HepG2 (cell line): Measurements from ENCODE around the gene UBALD1. TPM values are rescaled to one million over a fixed set of nuclear protein-coding genes. Genes with fewer than 3 reads are reported as not detected.

Experiments
- ATAC-seq: fragments of 200-7000 bp; cut with Tn5 transposase; 3 replicates; pipeline ENCODE4 v1.9.1; 2020; ENCODE audit warnings: mild to moderate bottlenecking, moderate library complexity
- Bru-seq: library from RNA; stranded (reverse); fragments of 400-500 nt; gene quantifications from one replicate; lab custom pipeline; 2021; lab: Mats Ljungman, UMichigan
- BruChase-seq, 2 experiments: library from RNA; stranded (reverse); fragments of 400-500 nt; gene quantifications; one replicate each; lab custom pipeline; 2021; lab: Mats Ljungman, UMichigan
- BruUV-seq: library from RNA; stranded (reverse); fragments of 400-500 nt; replicated peaks from 2 replicates; lab custom pipeline; 2021; lab: Mats Ljungman, UMichigan
- CTCF ChIA-PET: fragments of 300-600 bp; formaldehyde crosslinking; extraction: SDS; loops from one replicate; lab custom pipeline; 2021; ENCODE audit warnings: low total read pairs, inconsistent platforms, low intra/inter-chr PET ratio; lab: Yijun Ruan, JAX
- POLR2A ChIA-PET: fragments of 350-600 bp; sonication (Branson Sonifier 250); formaldehyde crosslinking; loops from one replicate; lab custom pipeline; 2020; ENCODE audit warnings: antibody characterized with exemption, inconsistent platforms; lab: Yijun Ruan, JAX
- DNase-seq: peaks from one replicate; pipeline ENCODE4 v3.0.0-alpha.2; 2015; ENCODE audit warnings: low spot score
- FAIRE-seq: peaks from 3 replicates; lab custom pipeline; 2011; peaks lifted over from hg19 to GRCh38; lab: Jason Lieb, UNC
- H2AFZ ChIP-seq: one replicate; pipeline ENCODE4 v1.6.1; 2011; ENCODE audit warnings: low read length, inconsistent platforms
- H3K27ac ChIP-seq: fragments of 300-600 bp; 3 replicates; pipeline ENCODE4 v1.8.0; 2011; ENCODE audit warnings: mixed run types, mild to moderate bottlenecking, mixed read lengths, low read length, inconsistent platforms; ENCODE audit not compliant: insufficient read depth; ENCODE audit errors: extremely low read length
- H3K27me3 ChIP-seq, 2 experiments: fragments of 200-600 bp in 1 of 2; 2 replicates in 1 of 2; 3 replicates in 1 of 2; pipeline versions ENCODE4 v1.6.0 to v1.8.0; 2011; ENCODE audit warnings: low read length in 2 of 2, mild to moderate bottlenecking in 2 of 2, moderate library complexity in 2 of 2, inconsistent platforms in 1 of 2; ENCODE audit not compliant: insufficient read depth in 2 of 2, control insufficient read depth in 1 of 2
- H3K36me3 ChIP-seq, 2 experiments: fragments of 200-600 bp in 1 of 2; replicated peaks in 1 of 2; 2 replicates in 1 of 2; 3 replicates in 1 of 2; pipeline versions ENCODE4 v1.5.1 to v1.8.0; 2011; ENCODE audit warnings: low read length in 2 of 2, inconsistent platforms in 1 of 2; ENCODE audit not compliant: insufficient read depth in 2 of 2, control insufficient read depth in 1 of 2
- H3K4me1 ChIP-seq: 2 replicates; pipeline ENCODE4 v1.5.1; 2012; ENCODE audit warnings: low read length, inconsistent platforms; ENCODE audit not compliant: insufficient read depth
- H3K4me2 ChIP-seq: 2 replicates; pipeline ENCODE4 v1.6.0; 2011; ENCODE audit warnings: low read depth, low read length, inconsistent platforms
- H3K4me3 ChIP-seq, 3 experiments: fragments of 200-600 bp in 1 of 3; sonication (generic), shearing (Covaris generic) in 1 of 3; replicated peaks in 1 of 3; 2 replicates each; pipeline ENCODE4 v1.5.1; 2011 to 2016; ENCODE audit warnings: low read length in 3 of 3, inconsistent platforms in 2 of 3, low read depth in 2 of 3, mild to moderate bottlenecking in 2 of 3, control low read depth in 1 of 3, mixed read lengths in 1 of 3; ENCODE audit not compliant: insufficient read depth in 1 of 3
- H3K79me2 ChIP-seq: one replicate; pipeline ENCODE4 v1.6.1; 2011; ENCODE audit warnings: low read length, inconsistent platforms; ENCODE audit not compliant: insufficient read depth
- H3K9ac ChIP-seq: 2 replicates; pipeline ENCODE4 v1.6.0; 2011; ENCODE audit warnings: mild to moderate bottlenecking, low read depth, low read length, inconsistent platforms; ENCODE audit not compliant: insufficient read depth
- H3K9me3 ChIP-seq: 2 replicates; pipeline ENCODE4 v1.5.1; 2012; ENCODE audit warnings: mild to moderate bottlenecking, low read length
- H4K20me1 ChIP-seq: 2 replicates; pipeline ENCODE4 v1.6.0; 2011; ENCODE audit warnings: inconsistent platforms, mild to moderate bottlenecking, low read length, moderate library complexity; ENCODE audit not compliant: insufficient read depth
- FOXJ3 ChIP-seq: sonication (generic); formaldehyde crosslinking; IDR thresholded peaks from 2 replicates; pipeline ENCODE4 v1.4.0; 2020; ENCODE audit warnings: missing genetic modification reagents, mild to moderate bottlenecking, borderline replicate concordance
- GABPA ChIP-seq, 2 experiments: IDR thresholded peaks; 2 replicates each; pipeline ENCODE4 v1.6.1; 2011 to 2016; ENCODE audit warnings: low read depth in 2 of 2, low read length in 1 of 2, missing biosample characterization in 1 of 2, missing genetic modification characterization in 1 of 2
- HCFC1 ChIP-seq: fragments of 150-350 bp; IDR thresholded peaks from 2 replicates; pipeline ENCODE4 v1.6.1; 2014; ENCODE audit warnings: low read depth, low read length
- HMGA1 ChIP-seq: sonication (generic); formaldehyde crosslinking; conservative IDR thresholded peaks from 2 replicates; pipeline ENCODE4 v1.4.0; 2020; ENCODE audit warnings: missing genetic modification reagents
- IKZF1 ChIP-seq: fragments of 450-650 bp; IDR thresholded peaks from 2 replicates; pipeline ENCODE4 v1.7.1; 2016
- MYNN ChIP-seq: sonication (generic); formaldehyde crosslinking; IDR thresholded peaks from 2 replicates; pipeline ENCODE4 v1.4.0; 2020; ENCODE audit warnings: mild to moderate bottlenecking, low read depth, missing genetic modification reagents
- NFIC ChIP-seq: IDR thresholded peaks from 2 replicates; pipeline ENCODE4 v1.6.1; 2012; ENCODE audit warnings: mild to moderate bottlenecking, low read length, inconsistent platforms
- RBAK ChIP-seq: sonication (generic); formaldehyde crosslinking; IDR thresholded peaks from 2 replicates; pipeline ENCODE4 v1.5.1; 2020; ENCODE audit warnings: mild to moderate bottlenecking, missing genetic modification reagents
- SAP130 ChIP-seq: IDR thresholded peaks from 2 replicates; pipeline ENCODE4 v1.6.1; 2016; ENCODE audit warnings: low read depth
- ZBTB46 ChIP-seq: sonication (generic); formaldehyde crosslinking; IDR thresholded peaks from 2 replicates; pipeline ENCODE4 v1.4.0; 2020; ENCODE audit warnings: mild to moderate bottlenecking, missing genetic modification reagents, borderline replicate concordance
- ZNF275 ChIP-seq: sonication (generic); formaldehyde crosslinking; IDR thresholded peaks from 2 replicates; pipeline ENCODE4 v1.8.0; 2022; ENCODE audit warnings: missing genetic modification reagents, mild to moderate bottlenecking, inconsistent platforms, borderline replicate concordance
- ZNF552 ChIP-seq: sonication (generic); formaldehyde crosslinking; IDR thresholded peaks from 2 replicates; pipeline ENCODE4 v1.9.0; 2022; ENCODE audit warnings: missing genetic modification reagents, mild to moderate bottlenecking, borderline replicate concordance
- ZNF614 ChIP-seq: IDR thresholded peaks from 2 replicates; pipeline ENCODE4 v1.6.1; 2018; ENCODE audit warnings: missing biosample characterization, missing genetic modification reagents, inconsistent platforms, borderline replicate concordance
- ZSCAN22 ChIP-seq: sonication (generic); formaldehyde crosslinking; IDR thresholded peaks from 2 replicates; pipeline ENCODE4 v1.4.0; 2020; ENCODE audit warnings: mild to moderate bottlenecking, missing genetic modification reagents
- WGBS: methylation state at CpG from one replicate; pipeline ENCODE4 v1.1.6; 2017; ENCODE audit warnings: low lambda C conversion rate; 5-methylcytosine and 5-hydroxymethylcytosine counted together
- in situ Hi-C: cut with HindIII; loops from 2 replicates; pipeline ENCODE4 v1.10.0; 2017; ENCODE audit warnings: low pct_unique_long_range_greater_than_20kb; ENCODE audit not compliant: extremely low pct_ligation_motif_present
- intact Hi-C: fragments of 100-400 bp; cut with micrococcal nuclease; formaldehyde crosslinking; loops from one replicate; pipeline ENCODE4 v1.10.0; 2022; ENCODE audit not compliant: unreplicated experiment
- long read RNA-seq, 2 experiments: library from RNA in 1 of 2; library from polyadenylated mRNA in 1 of 2; stranded (forward) in 1 of 2; unstranded in 1 of 2; transcript quantifications; one replicate each; pipeline ENCODE4 v2.0.0, GENCODE V29; 2019 to 2022
- polyA minus RNA-seq, 3 experiments: library from RNA; depleted of rRNA, polyadenylated mRNA; stranded (reverse); fragments of >200 nt; gene quantifications; 2 replicates each; pipeline ENCODE4 v1.2.3, GENCODE V29; 2011; ENCODE audit warnings: low replicate concordance in 1 of 3
- polyA plus RNA-seq, 8 experiments: library from polyadenylated mRNA; depleted of rRNA in 3 of 8; stranded (reverse) in 7 of 8; unstranded in 1 of 8; fragments of >200 nt; fragmentation: Illumina TruSeq in 4 of 8; extraction: Trizol in 4 of 8; gene quantifications; 2 replicates each; pipeline versions ENCODE4 v1.2.1 to v1.2.3, GENCODE V29; 2011 to 2016; ENCODE audit warnings: low read depth in 4 of 8, missing spikeins in 1 of 8, mixed read lengths in 1 of 8; ENCODE audit not compliant: insufficient read depth in 1 of 8
- total RNA-seq, 5 experiments: library from RNA; depleted of rRNA; stranded (reverse); fragments of >200 nt; fragmentation: Illumina TruSeq; extraction: Trizol; gene quantifications; 2 replicates each; pipeline ENCODE4 v1.2.3, GENCODE V29; 2016; ENCODE audit warnings: low read depth in 1 of 5

The UBALD1 gene
- total RNA-seq (2016; rRNA removed; fragmentation: Illumina TruSeq; extraction: Trizol), result 3.3 and 6.8 TPM in 2 replicates
- 4.8 and 5.6 TPM in 2 replicates for total RNA-seq (2016; cell fraction: cytosol; rRNA removed; fragmentation: Illumina TruSeq; extraction: Trizol; ENCODE audit: low read depth)
- 3.5 and 7.2 TPM in 2 replicates for total RNA-seq (2016; cell fraction: insoluble cytoplasmic fraction; rRNA removed; fragmentation: Illumina TruSeq; extraction: Trizol)
- 8.2 and 9.8 TPM in 2 replicates for total RNA-seq (2016; cell fraction: membrane; rRNA removed; fragmentation: Illumina TruSeq; extraction: Trizol)
- total RNA-seq (2016; cell fraction: nucleus; rRNA removed; fragmentation: Illumina TruSeq; extraction: Trizol), result 5.1 and 5.7 TPM in 2 replicates
- polyA plus RNA-seq (2011; rRNA removed), result 12.3 and 16.6 TPM in 2 replicates
- polyA plus RNA-seq (2011; cell fraction: cytosol; rRNA removed), result 4.3 and 9.4 TPM in 2 replicates
- polyA plus RNA-seq (2011; cell fraction: nucleus; rRNA removed), result 78.3 and 112 TPM in 2 replicates
- polyA plus RNA-seq (2012), result 16.2 and 21.4 TPM in 2 replicates
- 15.8 and 19.4 TPM in 2 replicates for polyA plus RNA-seq (2016; cell fraction: cytosol; fragmentation: Illumina TruSeq; extraction: Trizol; ENCODE audit: low read depth)
- polyA plus RNA-seq (2016; cell fraction: insoluble cytoplasmic fraction; fragmentation: Illumina TruSeq; extraction: Trizol; ENCODE audit: low read depth), result 11.4 and 12.9 TPM in 2 replicates
- polyA plus RNA-seq (2016; cell fraction: membrane; fragmentation: Illumina TruSeq; extraction: Trizol; ENCODE audit: low read depth), result 21.1 and 23.4 TPM in 2 replicates
- polyA plus RNA-seq (2016; cell fraction: nucleus; fragmentation: Illumina TruSeq; extraction: Trizol; ENCODE audit: insufficient read depth, low read depth), result 30.5 and 32.7 TPM in 2 replicates
- polyA minus RNA-seq (2011; rRNA and poly(A)+ RNA removed; ENCODE audit: low replicate concordance), result 9.9 and 17.0 TPM in 2 replicates
- 8.7 and 11.7 TPM in 2 replicates for polyA minus RNA-seq (2011; cell fraction: cytosol; rRNA and poly(A)+ RNA removed)
- 23.5 and 25.2 TPM in 2 replicates for polyA minus RNA-seq (2011; cell fraction: nucleus; rRNA and poly(A)+ RNA removed)
- Bru-seq, nascent RNA, result percentile 82 among the genes with signal in this experiment
- BruChase-seq, experiment 1, labeled RNA remaining after a 6-hour chase, result percentile 94 among the genes with signal in this experiment
- percentile 90 among the genes with signal in this experiment for BruChase-seq, experiment 2, labeled RNA remaining after a 2-hour chase
- long read RNA-seq, experiment 1, partial matches to known transcripts, result 0 of 6 reads
- long read RNA-seq, experiment 1, other reads (novel, unspliced or antisense), result 0 of 6 reads
- long read RNA-seq, experiment 2, transcript UBALD1-201 (3 exons, 1,413 nt), result major isoform, 92 of 141 reads
- long read RNA-seq, experiment 2, transcript UBALD1-205 (1 exons, 2,641 nt), result minor isoform, 22 of 141 reads
- long read RNA-seq, experiment 2, transcript UBALD1-202 (3 exons, 799 nt), result minor isoform, 9 of 141 reads
- long read RNA-seq, experiment 2, transcript UBALD1-208 (2 exons, 1,305 nt), result minor isoform, 5 of 141 reads
- long read RNA-seq, experiment 2, partial matches to known transcripts, result 6 of 141 reads
- long read RNA-seq, experiment 2, other reads (novel, unspliced or antisense), result 5 of 141 reads

GRCh38 chr16:4614571-4615383 lies at the start of gene UBALD1:
UBALD1 (minus strand) TSS chr16:4614888; CDS start chr16:4614797, 91 bp downstream.
- H3K9me3 ChIP-seq, result no peaks in the 10 kb centered on the region
- POLR2A ChIA-PET, result interaction anchor here (0.6 to 1.5 kb wide), 5 partner anchors 10 to 138 kb away, joined by 3 to 7 read pairs (median 3); partner anchors contain the start of genes DNAAF8, HMOX2 and MGRN1
- TF ChIP-seq NFIC (no peak), ZNF552 (CRISPR knock-in tag) (no peak), ZBTB46 (CRISPR knock-in tag) (no peak; the same call in 1 of the 2 replicates), GABPA (IDR thresholded peaks at IDR 0.05; ENCODE audit: low read depth, low read length) (peak; percentile 36), GABPA (CRISPR knock-in tag; IDR thresholded peaks at IDR 0.05; ENCODE audit: low read depth) (peak; percentile 81), ZNF275 (no peak; the same call in 1 of the 2 replicates), HCFC1 (peak; percentile 90), SAP130 (CRISPR knock-in tag) (peak; percentile 97), RBAK (CRISPR knock-in tag) (no peak), MYNN (peak; percentile 81), IKZF1 (no peak), FOXJ3 (CRISPR knock-in tag) (no peak), ZNF614 (CRISPR knock-in tag) (no peak), HMGA1 (no peak), ZSCAN22 (CRISPR knock-in tag) (no peak; the same call in 1 of the 2 replicates)

More at GRCh38 chr16:4614571-4615383, at the start of gene UBALD1:
- in situ Hi-C loops (loop anchor here (5.0 kb wide), 1 partner anchor 48 kb away; no protein-coding TSS in a partner anchor), intact Hi-C loops (loop anchor here (10.0 kb wide), 1 partner anchor 340 kb away; the partner anchor contains the start of gene SEC14L5)
- DNase-seq (peak; percentile 87), ATAC-seq (peak; percentile 69), FAIRE-seq (peak; percentile 28)
- H4K20me1 ChIP-seq, result peaks cover 31% of the 10 kb centered on the region; the same call in 1 of the 2 replicates
- no TSS peak for BruUV-seq
- peak within 1 kb of the TSS; percentile 98 for H3K9ac ChIP-seq
- H3K36me3 ChIP-seq, result peaks cover 2 to 14% of the 10 kb centered on the region in 2 experiments; a peak in 2 of 5 replicates
- H3K4me3 ChIP-seq, result peak within 1 kb of the TSS; percentile 73 to 97 (median 88)
- H3K4me1 ChIP-seq, result peaks cover 71% of the 10 kb centered on the region
- H3K27ac ChIP-seq, result peak within 1 kb of the TSS; percentile 75
- H3K4me2 ChIP-seq, result peak within 1 kb of the TSS; percentile 92
- WGBS, result 15% methylated on average over 21 of the region's 100 CpGs
- peaks cover 38% of the 10 kb centered on the region for H3K79me2 ChIP-seq
- no peaks in the 10 kb centered on the region; a peak in 1 of 5 replicates for H3K27me3 ChIP-seq
- CTCF ChIA-PET, result no interaction called here
- H2AFZ ChIP-seq, result no peak within 1 kb of the TSS
